HUES6 (cell line): Measurements from ENCODE around the gene TSPAN9.

Source experiments
- H3K27ac ChIP-seq: 2 replicates; pipeline ENCODE4 v1.7.0; 2013; ENCODE audit warnings: low read depth, mild to moderate bottlenecking, low read length, inconsistent platforms
- H3K27me3 ChIP-seq: 2 replicates; pipeline ENCODE4 v1.6.1; 2013; ENCODE audit warnings: low read length; ENCODE audit not compliant: control insufficient read depth, insufficient read depth
- H3K36me3 ChIP-seq: 2 replicates; pipeline ENCODE4 v1.6.1; 2013; ENCODE audit warnings: low read length; ENCODE audit not compliant: control insufficient read depth, insufficient read depth
- H3K4me1 ChIP-seq: 2 replicates; pipeline ENCODE4 v1.6.1; 2013; ENCODE audit warnings: low read length; ENCODE audit not compliant: control insufficient read depth, insufficient read depth
- H3K4me3 ChIP-seq: 2 replicates; pipeline ENCODE4 v1.5.1; 2013; ENCODE audit warnings: low read depth, low read length
- H3K9ac ChIP-seq: one replicate; pipeline ENCODE4 v1.6.1; 2013; ENCODE audit warnings: mild to moderate bottlenecking, low read length
- H3K9me3 ChIP-seq: 2 replicates; pipeline ENCODE4 v1.6.1; 2013; ENCODE audit warnings: low read depth, low read length; ENCODE audit not compliant: control insufficient read depth, insufficient read depth

TSPAN9 gene

DNA sequence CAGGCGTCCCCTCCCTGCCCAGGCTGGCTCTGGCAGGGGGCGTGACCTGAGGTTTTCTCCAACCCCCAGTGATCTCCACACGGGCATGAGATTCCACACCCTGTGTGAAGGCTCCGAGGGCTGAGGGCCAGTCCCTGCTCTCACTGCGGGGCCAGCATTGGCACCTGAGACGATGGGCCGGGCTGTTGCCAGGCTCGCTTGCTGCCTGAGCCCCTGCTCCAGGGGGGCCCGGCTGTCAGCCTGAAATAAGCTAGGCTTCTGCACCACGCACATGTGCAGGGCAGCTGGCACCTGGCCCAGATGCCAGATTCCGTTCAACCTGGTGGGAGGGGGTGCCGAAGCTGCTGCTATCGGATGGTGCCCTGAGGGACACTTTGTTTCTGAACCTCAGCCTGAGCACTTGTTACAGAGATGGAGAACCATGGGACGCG is 217.3 kb downstream of the TSPAN9 start:
- H3K4me1 ChIP-seq: no peaks in the 10 kb centered on the region
- no peak overlapping the region for H3K27ac ChIP-seq
- H3K4me3 ChIP-seq: no peak overlapping the region
- no peaks in the 10 kb centered on the region for H3K36me3 ChIP-seq
- no peaks in the 10 kb centered on the region for H3K9me3 ChIP-seq
- H3K9ac ChIP-seq: peak overlapping the region; percentile 1
- peaks cover 7% of the 10 kb centered on the region; the same call in 1 of the 2 replicates for H3K27me3 ChIP-seq

DNA sequence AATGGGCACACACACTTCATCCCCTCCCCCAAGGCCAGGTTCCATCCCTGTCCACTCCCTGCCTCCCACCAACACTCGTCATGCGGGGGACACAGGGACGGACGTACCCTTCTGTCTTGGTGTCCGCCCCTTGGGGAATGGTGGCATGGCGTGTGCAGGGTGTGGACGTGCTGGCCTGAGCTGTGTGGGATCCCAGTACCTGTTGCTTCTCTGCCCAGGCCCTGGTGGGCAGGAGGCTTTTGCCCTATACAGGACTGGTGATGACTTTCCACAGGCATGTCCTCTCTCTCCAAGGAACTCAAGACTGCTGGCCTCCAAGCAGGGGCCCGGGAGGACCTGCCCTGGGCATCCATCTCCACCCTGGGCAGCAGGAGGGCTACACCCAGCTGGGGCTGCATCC is 218.0 kb downstream of the TSPAN9 start:
- Histone ChIP-seq H3K27me3 (peaks cover 9% of the 10 kb centered on the region; the same call in 1 of the 2 replicates), H3K4me1 (peaks cover 3% of the 10 kb centered on the region)

DNA sequence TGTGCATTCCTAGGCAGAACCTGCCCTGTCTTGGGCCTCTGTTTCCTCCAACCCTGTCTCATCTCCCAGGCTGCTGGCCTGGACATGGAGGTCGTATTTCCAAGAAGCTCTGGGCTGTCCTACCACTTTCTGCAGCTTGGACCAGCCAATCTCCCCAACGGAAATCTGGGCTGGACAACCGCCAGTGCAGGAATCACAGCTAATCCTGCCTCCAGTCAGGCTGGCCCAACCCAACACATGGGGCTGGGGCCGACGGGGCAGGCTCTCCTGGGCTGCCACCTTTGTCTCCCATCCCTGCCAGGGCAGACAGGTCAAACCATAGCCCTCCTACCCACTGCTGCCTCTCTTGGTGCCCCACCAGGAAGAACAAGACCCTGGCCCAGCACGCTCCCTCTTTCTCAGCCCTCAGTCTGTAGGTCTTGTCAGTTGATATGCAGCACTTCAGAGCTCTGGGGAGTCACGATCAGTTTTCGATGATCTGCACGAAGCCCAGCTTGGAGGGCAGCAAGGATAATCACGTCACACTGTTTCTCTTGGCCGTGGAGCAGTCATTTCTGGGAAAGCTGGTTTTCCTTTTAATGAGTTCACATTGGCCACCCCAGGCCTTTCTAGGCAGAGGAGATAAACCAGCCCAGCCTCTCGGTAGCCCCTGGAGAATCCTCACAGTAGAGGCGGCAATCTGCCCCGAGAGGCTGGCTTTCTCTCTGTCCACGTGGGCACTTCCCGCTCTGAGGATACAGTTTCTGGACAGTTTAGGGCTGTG is 218.6 kb downstream of the TSPAN9 start:
- Histone ChIP-seq H3K4me3 (no peak overlapping the region), H3K9me3 (no peaks in the 10 kb centered on the region), H3K4me1 (peaks cover 7% of the 10 kb centered on the region), H3K9ac (no peak overlapping the region), H3K27ac (no peak overlapping the region), H3K36me3 (no peaks in the 10 kb centered on the region), H3K27me3 (peaks cover 9% of the 10 kb centered on the region; the same call in 1 of the 2 replicates)

More for the DNA sequence above, 218.0 kb downstream of the TSPAN9 start:
- Histone ChIP-seq H3K4me3 (no peak overlapping the region), H3K27ac (no peak overlapping the region), H3K9ac (no peak overlapping the region), H3K9me3 (no peaks in the 10 kb centered on the region), H3K36me3 (no peaks in the 10 kb centered on the region)

DNA sequence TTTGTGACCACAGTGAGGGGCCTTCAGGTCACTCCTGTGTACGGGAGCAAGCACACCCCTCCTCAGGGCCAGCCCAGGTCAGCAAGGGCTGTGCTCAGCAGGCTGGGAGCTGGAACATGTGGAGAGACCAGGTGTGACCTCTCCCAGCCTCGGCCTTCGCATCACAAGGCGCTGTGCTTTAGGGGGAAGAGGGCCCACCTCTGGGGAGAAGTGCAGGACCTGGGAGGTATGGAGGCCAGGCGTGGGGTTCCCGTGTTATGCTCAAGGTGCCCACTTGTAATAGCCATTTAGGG is 219.2 kb downstream of the TSPAN9 start:
- Histone ChIP-seq H3K36me3 (no peaks in the 10 kb centered on the region), H3K27me3 (peaks cover 9% of the 10 kb centered on the region; the same call in 1 of the 2 replicates), H3K9me3 (no peaks in the 10 kb centered on the region)

DNA sequence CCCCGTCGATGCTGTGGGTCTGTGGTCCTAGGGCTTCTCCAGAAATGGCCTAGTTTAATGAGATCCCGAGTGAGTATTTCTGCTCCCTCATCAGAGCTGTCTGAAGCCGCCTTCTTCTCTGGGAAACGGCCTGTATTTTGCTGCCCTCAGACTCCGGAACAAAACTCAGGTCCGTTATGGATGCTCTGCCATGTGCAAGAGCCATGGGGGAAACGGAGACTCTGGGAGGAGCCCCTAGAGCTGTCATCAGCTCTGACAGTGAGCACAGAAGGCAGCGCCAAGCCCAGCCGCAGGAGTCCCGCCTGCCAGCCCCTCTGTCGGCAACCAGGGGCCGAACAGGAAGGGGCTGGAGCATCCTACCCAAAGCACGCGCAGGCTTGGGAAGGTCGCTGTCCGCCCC is 221.4 kb downstream of the TSPAN9 start:
- H3K27me3 ChIP-seq: peaks cover 9% of the 10 kb centered on the region; the same call in 1 of the 2 replicates
- H3K9ac ChIP-seq: no peak overlapping the region
- peaks cover 7% of the 10 kb centered on the region for H3K4me1 ChIP-seq
- no peaks in the 10 kb centered on the region for H3K9me3 ChIP-seq
- no peak overlapping the region for H3K4me3 ChIP-seq
- no peak overlapping the region for H3K27ac ChIP-seq
- H3K36me3 ChIP-seq: no peaks in the 10 kb centered on the region

More for the DNA sequence above, 219.2 kb downstream of the TSPAN9 start:
- no peak overlapping the region for H3K4me3 ChIP-seq
- H3K4me1 ChIP-seq: peaks cover 7% of the 10 kb centered on the region
- no peak overlapping the region for H3K9ac ChIP-seq
- H3K27ac ChIP-seq: no peak overlapping the region

DNA sequence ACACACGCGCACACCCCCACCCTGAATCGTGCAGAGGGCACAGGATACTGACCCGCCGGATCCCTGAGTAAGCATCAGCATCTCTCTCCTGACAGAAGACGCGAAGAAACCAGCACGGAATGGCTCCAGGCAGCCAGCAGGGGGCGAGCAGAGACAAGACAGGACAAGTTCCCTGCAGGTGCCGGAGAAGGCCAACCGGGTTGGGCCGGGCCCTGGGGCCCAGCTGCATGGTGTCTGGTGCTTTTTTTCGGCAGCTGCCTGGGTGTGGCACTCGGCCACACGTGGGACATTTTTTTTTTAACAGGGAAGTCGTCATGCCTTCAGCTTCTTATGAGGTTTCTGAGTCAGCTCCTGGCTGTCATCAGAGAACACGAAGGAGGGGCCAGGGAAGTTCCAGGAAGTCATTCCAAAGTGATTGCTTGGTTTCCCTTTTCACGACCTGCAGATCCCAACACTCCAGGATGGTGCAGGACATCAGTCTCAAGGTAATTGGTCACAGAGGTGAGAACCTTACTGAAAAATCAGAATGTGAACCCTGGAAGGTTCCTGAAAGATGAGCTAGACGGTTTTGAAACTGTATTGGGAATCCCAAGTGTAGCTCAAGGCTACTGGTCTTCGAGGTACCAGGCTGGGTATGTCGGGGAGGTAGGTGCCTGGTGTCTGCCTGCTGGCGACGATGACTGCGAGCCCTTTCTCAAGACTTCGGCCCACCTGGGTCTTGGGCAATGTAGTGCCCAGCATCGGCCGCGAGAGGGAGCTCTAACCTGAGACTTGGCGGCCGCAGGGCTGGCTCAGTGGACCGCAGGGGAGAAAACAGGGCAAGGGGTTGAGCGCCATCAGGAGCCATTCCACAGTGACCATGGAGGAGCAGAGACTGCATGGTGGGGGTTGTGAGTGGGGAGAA is 223.0 kb downstream of the TSPAN9 start:
- Histone ChIP-seq H3K27ac (no peak overlapping the region), H3K27me3 (peaks cover 9% of the 10 kb centered on the region; the same call in 1 of the 2 replicates), H3K9me3 (no peaks in the 10 kb centered on the region), H3K9ac (no peak overlapping the region), H3K4me3 (peak overlapping the region; percentile 19; the same call in 1 of the 2 replicates), H3K36me3 (no peaks in the 10 kb centered on the region), H3K4me1 (peaks cover 11% of the 10 kb centered on the region)

DNA sequence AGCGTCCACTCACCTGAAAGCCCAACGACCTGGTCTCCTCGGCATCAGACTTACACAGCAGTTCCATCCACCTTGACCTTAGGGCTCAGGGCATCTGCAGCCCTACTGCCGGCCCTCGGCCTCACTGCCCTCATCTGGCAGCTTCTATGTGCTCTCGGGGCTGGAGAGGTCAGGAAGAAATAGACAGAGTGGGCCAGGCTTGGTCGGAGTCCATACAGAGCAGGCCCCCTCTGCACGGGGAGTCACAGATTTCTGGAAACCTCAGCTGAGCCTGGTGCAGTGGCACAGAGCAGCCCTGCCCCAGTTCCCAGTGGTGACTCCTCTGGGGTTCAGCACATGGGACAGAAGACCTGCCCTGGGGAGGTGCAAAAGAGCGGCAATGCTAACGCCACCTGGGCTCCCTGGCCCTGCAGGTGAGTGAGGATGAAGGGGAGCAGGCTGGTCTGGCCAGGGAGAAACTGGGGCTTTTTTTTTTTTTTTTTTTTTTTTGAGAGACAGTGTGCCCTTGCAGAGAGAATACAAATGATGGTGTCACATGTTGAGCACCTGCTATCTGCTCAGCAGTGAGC is 223.7 kb downstream of the TSPAN9 start:
- Histone ChIP-seq H3K9me3 (no peaks in the 10 kb centered on the region), H3K4me3 (no peak overlapping the region), H3K36me3 (no peaks in the 10 kb centered on the region), H3K9ac (no peak overlapping the region), H3K27ac (no peak overlapping the region), H3K4me1 (peaks cover 11% of the 10 kb centered on the region), H3K27me3 (peaks cover 9% of the 10 kb centered on the region; the same call in 1 of the 2 replicates)

DNA sequence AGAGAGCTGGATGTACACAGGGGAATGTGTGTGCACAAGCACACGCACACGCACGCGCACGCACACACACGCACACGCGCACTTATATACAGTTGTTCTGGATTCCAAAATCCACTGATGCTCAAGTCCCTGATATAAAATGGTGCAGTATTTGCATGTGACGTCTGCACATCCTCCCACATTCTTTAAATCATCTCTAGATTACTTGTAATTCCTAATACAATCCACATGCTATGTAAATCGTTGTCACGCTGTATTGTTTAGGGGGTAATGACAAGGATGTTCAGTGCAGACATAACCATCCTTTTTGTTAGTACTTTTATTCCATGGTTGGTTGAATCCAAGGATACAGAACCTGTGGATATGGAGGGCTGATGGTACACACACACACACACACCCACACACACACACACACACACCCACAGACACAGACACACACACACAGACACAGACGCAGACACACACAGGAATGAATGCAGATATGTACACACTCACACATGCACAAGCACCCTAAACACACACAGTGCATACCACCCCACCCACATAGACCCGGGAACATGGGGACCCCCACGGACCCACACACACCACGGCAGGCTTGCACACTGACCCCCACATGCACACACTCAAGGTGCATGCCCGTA is 225.3 kb downstream of the TSPAN9 start:
- H3K4me3 ChIP-seq: no peak overlapping the region
- peaks cover 11% of the 10 kb centered on the region for H3K4me1 ChIP-seq
- H3K36me3 ChIP-seq: no peaks in the 10 kb centered on the region
- H3K9me3 ChIP-seq: no peaks in the 10 kb centered on the region
- H3K27ac ChIP-seq: no peak overlapping the region
- H3K27me3 ChIP-seq: peaks cover 9% of the 10 kb centered on the region; the same call in 1 of the 2 replicates
- H3K9ac ChIP-seq: no peak overlapping the region

DNA sequence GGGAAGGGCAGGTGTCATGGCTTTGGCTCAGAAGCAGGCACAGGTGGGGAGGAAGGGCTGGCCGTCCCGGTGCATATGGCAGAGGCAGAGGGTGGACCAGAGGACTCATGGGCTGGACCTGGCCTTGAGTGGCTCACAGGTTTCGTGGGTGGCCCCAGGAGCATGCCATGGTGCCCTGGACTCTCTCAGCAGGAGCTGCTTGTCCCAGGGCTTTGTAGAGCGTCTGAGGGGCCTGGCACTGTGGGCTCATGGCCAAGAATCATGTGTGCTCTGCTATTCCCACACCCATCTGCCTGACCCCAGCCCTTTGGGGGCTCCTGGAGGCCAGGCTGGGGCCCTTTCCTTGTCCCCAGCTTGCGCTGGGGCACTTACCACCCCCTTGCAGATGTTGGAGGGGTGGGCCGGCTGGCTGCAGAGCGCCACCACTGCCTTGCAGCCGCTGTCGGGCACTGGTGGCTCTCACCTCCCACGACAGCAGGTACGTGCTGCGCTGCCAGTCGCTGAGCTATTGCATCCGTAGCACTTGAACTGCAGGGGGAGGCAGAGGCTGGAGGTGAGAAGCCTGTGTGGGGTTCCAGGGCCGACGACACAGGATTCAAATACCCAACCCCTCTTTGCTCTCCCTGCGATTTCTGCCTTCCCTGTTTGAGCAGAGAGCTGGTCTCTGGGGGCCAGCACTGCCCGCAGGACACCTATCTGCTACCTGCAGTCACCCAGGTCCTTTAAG is 226.4 kb downstream of the TSPAN9 start:
- Histone ChIP-seq H3K27me3 (peaks cover 9% of the 10 kb centered on the region; the same call in 1 of the 2 replicates), H3K9me3 (no peaks in the 10 kb centered on the region), H3K36me3 (no peaks in the 10 kb centered on the region), H3K4me1 (peaks cover 11% of the 10 kb centered on the region), H3K27ac (no peak overlapping the region), H3K9ac (no peak overlapping the region), H3K4me3 (no peak overlapping the region)
